Measurements from ENCODE around the gene IHH. TPM values are rescaled to one million over a fixed set of nuclear protein-coding genes. Genes with fewer than 3 reads are reported as not detected.

IHH gene
- total RNA-seq, 1 donor from 2014 or later = not detected

DNA sequence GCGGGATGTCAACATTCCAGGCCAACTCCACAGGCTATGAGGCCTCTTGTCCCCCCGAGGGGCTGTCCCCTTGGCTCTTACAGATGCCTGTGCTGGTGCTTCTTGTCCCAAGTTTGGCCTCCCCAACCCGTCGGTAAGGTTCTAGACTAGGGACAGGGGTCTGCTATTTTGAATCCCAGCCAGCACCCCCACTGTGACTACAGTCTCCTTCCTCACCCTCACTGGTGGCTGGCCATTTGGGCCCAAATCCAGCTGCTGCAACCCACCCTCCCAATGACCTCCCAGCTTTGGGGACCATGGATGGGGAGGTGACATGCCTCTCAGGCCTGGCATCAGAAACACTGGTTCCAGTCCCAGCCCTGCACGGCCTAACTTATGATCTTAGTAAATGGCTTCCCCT is 38.1 kb downstream of the IHH start:
- Histone ChIP-seq H3K9me3 (replicated peaks) (no peaks in the 10 kb centered on the region), H3K36me3 (no peaks in the 10 kb centered on the region), H3K4me3 (no peak overlapping the region), H3K27me3 (ENCODE audit: low read depth) (peaks cover 84% of the 10 kb centered on the region), H3K27ac (replicated peaks) (no peak overlapping the region), H3K4me1 (no peaks in the 10 kb centered on the region)
- intact Hi-C loops (cut with micrococcal nuclease) = no loop called here
- DNase-seq = no peak
- TF ChIP-seq, protein P1, sequence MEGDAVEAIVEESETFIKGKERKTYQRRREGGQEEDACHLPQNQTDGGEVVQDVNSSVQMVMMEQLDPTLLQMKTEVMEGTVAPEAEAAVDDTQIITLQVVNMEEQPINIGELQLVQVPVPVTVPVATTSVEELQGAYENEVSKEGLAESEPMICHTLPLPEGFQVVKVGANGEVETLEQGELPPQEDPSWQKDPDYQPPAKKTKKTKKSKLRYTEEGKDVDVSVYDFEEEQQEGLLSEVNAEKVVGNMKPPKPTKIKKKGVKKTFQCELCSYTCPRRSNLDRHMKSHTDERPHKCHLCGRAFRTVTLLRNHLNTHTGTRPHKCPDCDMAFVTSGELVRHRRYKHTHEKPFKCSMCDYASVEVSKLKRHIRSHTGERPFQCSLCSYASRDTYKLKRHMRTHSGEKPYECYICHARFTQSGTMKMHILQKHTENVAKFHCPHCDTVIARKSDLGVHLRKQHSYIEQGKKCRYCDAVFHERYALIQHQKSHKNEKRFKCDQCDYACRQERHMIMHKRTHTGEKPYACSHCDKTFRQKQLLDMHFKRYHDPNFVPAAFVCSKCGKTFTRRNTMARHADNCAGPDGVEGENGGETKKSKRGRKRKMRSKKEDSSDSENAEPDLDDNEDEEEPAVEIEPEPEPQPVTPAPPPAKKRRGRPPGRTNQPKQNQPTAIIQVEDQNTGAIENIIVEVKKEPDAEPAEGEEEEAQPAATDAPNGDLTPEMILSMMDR (IDR thresholded peaks at IDR 0.05; ENCODE audit: borderline replicate concordance) = no peak

GRCh38 chr2:219022041-219022440 is 38.7 kb downstream of the IHH start:
- Histone ChIP-seq H3K4me3 (no peak overlapping the region), H3K9me3 (replicated peaks) (no peaks in the 10 kb centered on the region), H3K36me3 (no peaks in the 10 kb centered on the region), H3K4me1 (no peaks in the 10 kb centered on the region), H3K27ac (replicated peaks) (no peak overlapping the region), H3K27me3 (ENCODE audit: low read depth) (peaks cover 84% of the 10 kb centered on the region)
- intact Hi-C loops (cut with micrococcal nuclease) = no loop called here
- DNase-seq = no peak
- TF ChIP-seq, protein P1 (IDR thresholded peaks at IDR 0.05; ENCODE audit: borderline replicate concordance) = no peak

GRCh38 chr2:219021591-219021990 is 39.1 kb downstream of the IHH start:
- H3K4me1 ChIP-seq = no peaks in the 10 kb centered on the region
- intact Hi-C loops (cut with micrococcal nuclease) = no loop called here
- DNase-seq = no peak

DNA sequence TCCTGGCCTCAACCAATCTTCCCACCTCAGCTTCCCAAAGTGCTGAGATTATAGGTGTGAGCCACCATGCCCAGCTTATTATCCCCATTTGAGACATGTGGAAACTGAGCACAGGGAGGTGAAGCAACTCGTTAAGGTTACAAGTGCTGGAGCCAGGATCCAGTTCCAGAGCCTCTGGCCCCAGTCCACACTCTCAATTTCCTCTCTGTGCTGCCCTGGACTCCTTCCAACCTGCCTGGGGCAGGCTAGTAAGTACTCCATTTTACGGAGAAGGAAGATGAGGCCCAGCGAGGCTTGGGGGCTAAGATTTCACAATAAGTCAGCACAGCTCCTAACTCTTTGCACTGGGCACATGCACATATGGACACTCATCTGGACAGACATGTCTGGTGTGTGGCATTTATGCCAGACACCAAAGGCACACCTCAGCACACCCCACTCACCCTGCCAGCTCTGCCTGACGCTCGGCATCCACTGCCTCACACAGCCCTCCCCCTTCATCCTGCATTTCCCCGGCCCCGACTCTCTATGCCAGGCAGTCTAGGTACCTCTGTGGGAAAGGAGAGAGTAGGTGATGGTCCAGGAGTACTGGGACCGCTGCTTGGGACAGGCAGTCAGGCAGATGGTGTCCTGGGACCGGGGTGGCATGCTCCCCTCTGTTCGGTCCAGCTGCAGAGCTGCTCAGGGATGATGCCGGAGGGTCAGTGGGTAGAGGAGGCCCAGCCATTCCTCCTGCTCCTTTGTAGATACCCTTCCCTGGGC is 39.9 kb downstream of the IHH start:
- no peaks in the 10 kb centered on the region for H3K4me1 ChIP-seq
- H3K27ac ChIP-seq (replicated peaks) = no peak overlapping the region
- H3K4me3 ChIP-seq = no peak overlapping the region
- H3K36me3 ChIP-seq = no peaks in the 10 kb centered on the region
- TF ChIP-seq, protein P1 (IDR thresholded peaks at IDR 0.05; ENCODE audit: borderline replicate concordance) = no peak
- no peaks in the 10 kb centered on the region for H3K9me3 ChIP-seq (replicated peaks)
- H3K27me3 ChIP-seq (ENCODE audit: low read depth) = peaks cover 88% of the 10 kb centered on the region
- DNase-seq = no peak
- intact Hi-C loops (cut with micrococcal nuclease) = no loop called here

More at GRCh38 chr2:219021591-219021990, 39.1 kb downstream of the IHH start:
- Histone ChIP-seq H3K9me3 (replicated peaks) (no peaks in the 10 kb centered on the region), H3K27ac (replicated peaks) (no peak overlapping the region), H3K27me3 (ENCODE audit: low read depth) (peaks cover 86% of the 10 kb centered on the region), H3K36me3 (no peaks in the 10 kb centered on the region), H3K4me3 (no peak overlapping the region)
- TF ChIP-seq, protein P1 (IDR thresholded peaks at IDR 0.05; ENCODE audit: borderline replicate concordance) = no peak

- TF ChIP-seq, protein P1 (IDR thresholded peaks at IDR 0.05; ENCODE audit: borderline replicate concordance) = no peak
- H3K9me3 ChIP-seq (replicated peaks) = no peaks in the 10 kb centered on the region
- no peak for DNase-seq
- intact Hi-C loops (cut with micrococcal nuclease) = no loop called here
- H3K4me1 ChIP-seq = no peaks in the 10 kb centered on the region
- H3K27me3 ChIP-seq (ENCODE audit: low read depth) = peaks cover 82% of the 10 kb centered on the region
- no peaks in the 10 kb centered on the region for H3K36me3 ChIP-seq
- H3K27ac ChIP-seq (replicated peaks) = no peak overlapping the region
- H3K4me3 ChIP-seq = no peak overlapping the region
These were observed 41.3 kb downstream of the IHH start for GRCh38 chr2:219019436-219019835.
